Measurements from ENCODE around the gene TEX2. TPM values are rescaled to one million over a fixed set of nuclear protein-coding genes. Genes with fewer than 3 reads are reported as not detected.
"Not testable (repeated sequence)": the region's sequence is repeated elsewhere in the genome, so short reads cannot be mapped to it uniquely, and the experiment has no call there.

The TEX2 gene
- total RNA-seq, 6 experiments from 2014 or later, result 29.1 to 46.6 (median 33.7) TPM

- Histone ChIP-seq H3K4me3 (no peak overlapping the region), H3K36me3 (no peaks in the 10 kb centered on the region), H3K27ac (no peak overlapping the region), H3K9me3 (no peaks in the 10 kb centered on the region), H3K27me3 (no peaks in the 10 kb centered on the region), H3K4me1 (peaks cover 0 to 25% (median 6%) of the 10 kb centered on the region in 4 donors)
- DNase-seq, result no peak
- TF ChIP-seq POLR2A (IDR thresholded peaks at IDR 0.05) (no peak), CTCF (IDR thresholded peaks at IDR 0.05) (no peak)
- intact Hi-C loops (cut with DNase I), result no loop called here
- ATAC-seq, result peak in 3 of 4 donors; percentile 29 to 50 (median 41)
- 74% methylated on average over 3 of the region's 4 CpGs for WGBS (ENCODE audit: insufficient coverage, low coverage, low lambda C conversion rate, missing lambda C conversion rate)
Measured at GRCh38 chr17:64223931-64224629, 39.0 kb downstream of the TEX2 start.

DNA sequence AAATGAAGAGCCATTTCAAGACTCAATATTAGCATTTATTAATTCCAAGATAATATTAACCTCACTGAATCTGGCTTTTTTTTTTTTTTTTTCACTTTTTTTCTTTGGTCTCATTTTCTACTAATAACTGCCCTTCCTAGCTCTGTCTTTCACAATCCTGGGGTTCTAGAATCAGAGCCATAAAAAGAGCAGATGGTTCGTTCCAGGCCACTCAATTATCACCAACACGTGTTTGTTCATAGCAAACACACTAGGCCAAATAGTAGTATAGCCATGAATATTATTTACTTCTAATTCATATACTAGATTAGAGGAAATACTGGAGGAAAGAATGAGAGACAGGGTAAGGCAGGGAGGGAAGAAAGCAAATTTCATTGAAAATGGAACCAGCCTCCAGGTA lies 39.8 kb downstream of the TEX2 start:
- peak in 3 of 4 donors; percentile 31 to 40 (median 32) for ATAC-seq

GRCh38 chr17:64221679-64222078 lies 41.4 kb downstream of the TEX2 start:
- ATAC-seq (no peak), DNase-seq (no peak)
- peaks cover 0 to 34% (median 6%) of the 10 kb centered on the region in 4 donors for H3K4me1 ChIP-seq
- TF ChIP-seq POLR2A (IDR thresholded peaks at IDR 0.05) (no peak), CTCF (IDR thresholded peaks at IDR 0.05) (no peak)
- intact Hi-C loops (cut with DNase I), result no loop called here
- H3K36me3 ChIP-seq, result no peaks in the 10 kb centered on the region
- no peaks in the 10 kb centered on the region for H3K27me3 ChIP-seq
- no peaks in the 10 kb centered on the region for H3K9me3 ChIP-seq
- WGBS (ENCODE audit: insufficient coverage, low coverage, low lambda C conversion rate, missing lambda C conversion rate), result 60% methylated on average over 1 of the region's 1 CpG
- no peak overlapping the region for H3K4me3 ChIP-seq
- H3K27ac ChIP-seq, result no peak overlapping the region

More for the DNA sequence above, 39.8 kb downstream of the TEX2 start:
- no peak overlapping the region for H3K4me3 ChIP-seq
- H3K36me3 ChIP-seq, result no peaks in the 10 kb centered on the region
- 30% methylated on average over 2 of the region's 2 CpGs for WGBS (ENCODE audit: insufficient coverage, low coverage, low lambda C conversion rate, missing lambda C conversion rate)
- H3K27ac ChIP-seq, result no peak overlapping the region
- intact Hi-C loops (cut with DNase I), result no loop called here
- no peak for DNase-seq
- no peaks in the 10 kb centered on the region for H3K27me3 ChIP-seq
- peaks cover 0 to 25% (median 6%) of the 10 kb centered on the region in 4 donors for H3K4me1 ChIP-seq
- no peaks in the 10 kb centered on the region for H3K9me3 ChIP-seq
- no peak for TF ChIP-seq CTCF (IDR thresholded peaks at IDR 0.05)
- no peak for TF ChIP-seq POLR2A (IDR thresholded peaks at IDR 0.05)

DNA sequence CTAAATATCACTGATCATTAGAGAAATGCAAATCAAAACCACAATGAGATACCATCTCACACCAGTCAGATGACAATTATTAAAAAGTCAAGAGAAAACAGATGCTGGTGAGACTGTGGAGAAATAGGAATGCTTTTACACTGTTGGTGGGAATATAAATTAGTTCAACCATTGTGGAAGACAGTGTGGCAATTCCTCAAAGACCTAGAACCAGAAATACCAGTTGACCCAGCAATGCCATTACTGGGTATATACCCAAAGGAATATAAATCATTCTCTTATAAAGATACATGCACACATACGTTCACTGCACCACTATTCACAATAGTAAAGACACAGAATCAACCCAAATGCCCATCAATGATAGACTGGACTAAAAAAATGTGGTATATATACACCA lies 42.5 kb downstream of the TEX2 start:
- DNase-seq; H3K27ac ChIP-seq; ATAC-seq; H3K9me3 ChIP-seq; H3K36me3 ChIP-seq; H3K4me3 ChIP-seq; H3K27me3 ChIP-seq; intact Hi-C loops (cut with DNase I): not testable (repeated sequence)
- WGBS (ENCODE audit: insufficient coverage, low coverage, low lambda C conversion rate, missing lambda C conversion rate), result 90% methylated on average over 1 of the region's 1 CpG
- peaks cover 0 to 44% (median 14%) of the 10 kb centered on the region in 4 donors for H3K4me1 ChIP-seq

- H3K4me1 ChIP-seq, result peaks cover 0 to 38% (median 15%) of the 10 kb centered on the region in 4 donors
- ATAC-seq (no peak), DNase-seq (no peak)
- TF ChIP-seq CTCF (IDR thresholded peaks at IDR 0.05) (no peak), POLR2A (IDR thresholded peaks at IDR 0.05) (no peak)
- no peaks in the 10 kb centered on the region for H3K9me3 ChIP-seq
- no peaks in the 10 kb centered on the region for H3K27me3 ChIP-seq
- H3K27ac ChIP-seq, result no peak overlapping the region
- no CpG with 5 or more reads among the region's 2 CpGs for WGBS (ENCODE audit: insufficient coverage, low coverage, low lambda C conversion rate, missing lambda C conversion rate)
- intact Hi-C loops (cut with DNase I), result no loop called here
- no peak overlapping the region for H3K4me3 ChIP-seq
- no peaks in the 10 kb centered on the region for H3K36me3 ChIP-seq
Measured at GRCh38 chr17:64219571-64219970, 43.5 kb downstream of the TEX2 start.
